ENCODE data around the gene BEND7.

DNA sequence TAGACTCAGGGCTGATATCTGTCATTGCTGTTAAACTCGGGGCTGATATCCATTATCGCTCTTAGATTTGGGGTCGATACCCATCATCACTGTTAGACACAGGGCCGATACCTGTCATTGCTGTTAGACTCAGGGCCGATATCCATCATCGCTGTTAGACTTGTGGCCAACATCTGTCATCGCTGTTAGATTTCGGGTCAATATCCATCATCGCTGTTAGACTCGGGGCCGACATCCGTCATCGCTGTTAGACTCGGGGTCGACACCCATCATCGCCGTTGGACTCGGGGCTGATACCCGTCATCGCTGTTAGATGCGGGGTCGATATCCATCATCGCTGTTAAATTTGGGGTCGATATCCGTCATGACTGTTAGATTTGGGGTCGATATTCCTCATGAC, 54.8 kb downstream of the BEND7 start:
- TF ChIP-seq, protein P1, sequence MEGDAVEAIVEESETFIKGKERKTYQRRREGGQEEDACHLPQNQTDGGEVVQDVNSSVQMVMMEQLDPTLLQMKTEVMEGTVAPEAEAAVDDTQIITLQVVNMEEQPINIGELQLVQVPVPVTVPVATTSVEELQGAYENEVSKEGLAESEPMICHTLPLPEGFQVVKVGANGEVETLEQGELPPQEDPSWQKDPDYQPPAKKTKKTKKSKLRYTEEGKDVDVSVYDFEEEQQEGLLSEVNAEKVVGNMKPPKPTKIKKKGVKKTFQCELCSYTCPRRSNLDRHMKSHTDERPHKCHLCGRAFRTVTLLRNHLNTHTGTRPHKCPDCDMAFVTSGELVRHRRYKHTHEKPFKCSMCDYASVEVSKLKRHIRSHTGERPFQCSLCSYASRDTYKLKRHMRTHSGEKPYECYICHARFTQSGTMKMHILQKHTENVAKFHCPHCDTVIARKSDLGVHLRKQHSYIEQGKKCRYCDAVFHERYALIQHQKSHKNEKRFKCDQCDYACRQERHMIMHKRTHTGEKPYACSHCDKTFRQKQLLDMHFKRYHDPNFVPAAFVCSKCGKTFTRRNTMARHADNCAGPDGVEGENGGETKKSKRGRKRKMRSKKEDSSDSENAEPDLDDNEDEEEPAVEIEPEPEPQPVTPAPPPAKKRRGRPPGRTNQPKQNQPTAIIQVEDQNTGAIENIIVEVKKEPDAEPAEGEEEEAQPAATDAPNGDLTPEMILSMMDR (conservative IDR thresholded peaks at IDR 0.05), result no peak
- TF ChIP-seq EZH2 (IDR thresholded peaks at IDR 0.05; ENCODE audit: low read depth), result no peak

Data from PC-9 (cell line).